SK-N-MC (cell line): ENCODE measurements around the gene RNF213.

Source experiments
- EZH2 ChIP-seq: fragments of 200-600 bp; sonication (generic); IDR thresholded peaks from one replicate; pipeline ENCODE4 v1.6.1; 2017; ENCODE audit warnings: antibody characterized with exemption
- FOXP2 ChIP-seq: optimal IDR thresholded peaks from 2 replicates; pipeline ENCODE3; 2011; ENCODE audit warnings: mild to moderate bottlenecking, moderate library complexity; ENCODE audit not compliant: insufficient read depth; ENCODE audit errors: extremely low read length, control extremely low read depth
- POLR2AphosphoS5 ChIP-seq: IDR thresholded peaks from 2 replicates; pipeline ENCODE4 v1.6.1; 2012; ENCODE audit warnings: mild to moderate bottlenecking, low read depth, low read length, borderline replicate concordance

DNA sequence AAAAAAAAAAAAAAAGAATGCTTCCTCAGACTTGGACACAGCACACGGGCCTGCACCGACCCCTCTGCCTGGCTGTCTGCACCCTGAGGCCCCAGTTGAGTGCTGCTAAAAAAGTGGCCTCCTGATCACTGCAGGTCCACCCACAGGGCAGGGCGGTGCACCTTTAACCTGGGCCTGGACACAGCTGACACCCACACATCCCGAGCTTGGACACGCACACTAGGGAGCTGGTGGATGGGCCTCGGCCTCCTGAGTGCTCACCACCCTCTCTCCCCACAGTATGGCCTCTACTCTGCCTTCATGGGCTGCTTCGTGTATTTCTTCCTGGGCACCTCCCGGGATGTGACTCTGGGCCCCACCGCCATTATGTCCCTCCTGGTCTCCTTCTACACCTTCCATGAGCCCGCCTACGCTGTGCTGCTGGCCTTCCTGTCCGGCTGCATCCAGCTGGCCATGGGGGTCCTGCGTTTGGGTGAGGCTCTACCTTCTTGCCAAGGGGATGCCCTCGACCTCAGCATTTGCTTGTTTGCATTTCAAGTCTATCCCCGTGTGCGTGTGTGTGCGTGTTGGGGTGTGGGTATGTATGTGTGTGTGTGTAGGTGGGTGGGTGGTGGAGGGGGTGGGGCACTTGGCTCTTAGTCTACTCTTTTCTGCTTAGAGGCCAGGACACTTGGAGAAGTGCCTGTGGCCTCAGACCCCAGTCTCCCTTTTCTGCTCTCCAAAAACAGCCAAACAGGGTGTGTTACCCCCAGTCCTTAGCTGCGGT, 38.1 kb upstream of the RNF213 start:
- TF ChIP-seq EZH2, result no peak
- no peak for TF ChIP-seq POLR2AphosphoS5
- TF ChIP-seq FOXP2, result no peak
